HG03066 (cell line): ENCODE data around the gene ZNF416.

Source experiments
- ATAC-seq: cut with Tn5 transposase; IDR thresholded peaks from one replicate; pipeline ENCODE4 v1.9.1; 2021; ENCODE audit warnings: low read depth; ENCODE audit not compliant: unreplicated experiment

The ZNF416 gene

GRCh38 chr19:57578487-57579205, at the start of gene ZNF416:
TSS of gene ZNF416 (minus strand) at chr19:57578911. CDS start at chr19:57578704, 207 bp downstream.
- peak; percentile 88 for ATAC-seq

- ATAC-seq: no peak
Measured at GRCh38 chr19:57623091-57623490, 44.4 kb upstream of the ZNF416 start.

- no peak for ATAC-seq
Measured at GRCh38 chr19:57620673-57621348, 42.1 kb upstream of the ZNF416 start.

GRCh38 chr19:57615346-57615745, 36.6 kb upstream of the ZNF416 start:
- ATAC-seq: no peak

GRCh38 chr19:57613941-57614743, 35.4 kb upstream of the ZNF416 start, which contains the start of gene ZNF134:
TSS of gene ZNF134 (plus strand) at chr19:57614242. CDS start at chr19:57619469, 5,227 bp downstream.
- ATAC-seq: no peak

- ATAC-seq: no peak
Measured at GRCh38 chr19:57611113-57611512, 32.4 kb upstream of the ZNF416 start.

- ATAC-seq: no peak
Measured at GRCh38 chr19:57606931-57607330, 28.2 kb upstream of the ZNF416 start.

GRCh38 chr19:57599761-57600383, 21.2 kb upstream of the ZNF416 start, which contains the start of gene ZNF530:
TSS of gene ZNF530 (plus strand) at chr19:57599885. CDS start at chr19:57604346, 4,461 bp downstream.
- ATAC-seq: peak; percentile 92

GRCh38 chr19:57599377-57599760, 20.7 kb upstream of the ZNF416 start:
- ATAC-seq: no peak

- no peak for ATAC-seq
Measured at GRCh38 chr19:57587529-57587928, 8.8 kb upstream of the ZNF416 start.

- ATAC-seq: peak; percentile 77
Measured at GRCh38 chr19:57583521-57584416, 5.1 kb upstream of the ZNF416 start, which contains the start of gene ZIK1. TSS of gene ZIK1 (plus strand) at chr19:57584145. CDS start at chr19:57584357, 212 bp downstream.

- ATAC-seq: no peak
Measured at GRCh38 chr19:57583104-57583520, 4.4 kb upstream of the ZNF416 start.

GRCh38 chr19:57576661-57577060, 2.0 kb downstream of the ZNF416 start:
- no peak for ATAC-seq

GRCh38 chr19:57572415-57572947, 6.2 kb downstream of the ZNF416 start:
- ATAC-seq: no peak

- no peak for ATAC-seq
Measured at GRCh38 chr19:57570707-57571106, 8.0 kb downstream of the ZNF416 start.

GRCh38 chr19:57566396-57567265, 12.1 kb downstream of the ZNF416 start:
- no peak for ATAC-seq

GRCh38 chr19:57563547-57563946, 15.2 kb downstream of the ZNF416 start:
- no peak for ATAC-seq

GRCh38 chr19:57560049-57560491, 18.6 kb downstream of the ZNF416 start:
- no peak for ATAC-seq
